Memory B cell (primary cell): Measurements from ENCODE around the gene NDUFB7.

Source experiments
- ATAC-seq: fragments of 150-1000 bp; cut with Tn5 transposase; 2 replicates; pipeline ENCODE4 v1.10.0; 2021; ENCODE audit warnings: low read depth, mild to moderate bottlenecking, moderate library complexity
- DNase-seq, 2 donors: peaks; one replicate each; pipeline ENCODE4 v3.0.0; 2022; ENCODE audit warnings: low spot score in 2 of 2
- H3K27ac Mint-ChIP-seq: one replicate; pipeline ENCODE4 v1.8.0; 2022; ENCODE audit warnings: mild to moderate bottlenecking, moderate library complexity, mixed read lengths
- H3K27me3 Mint-ChIP-seq: one replicate; pipeline ENCODE4 v1.8.0; 2022; ENCODE audit warnings: mixed read lengths
- H3K36me3 Mint-ChIP-seq: one replicate; pipeline ENCODE4 v1.8.0; 2022; ENCODE audit warnings: mild to moderate bottlenecking, mixed read lengths
- H3K4me1 Mint-ChIP-seq: one replicate; pipeline ENCODE4 v1.8.0; 2022; ENCODE audit warnings: mixed read lengths
- H3K4me3 Mint-ChIP-seq: one replicate; pipeline ENCODE4 v1.8.0; 2022; ENCODE audit warnings: mild to moderate bottlenecking, moderate library complexity, mixed read lengths
- H3K9me3 Mint-ChIP-seq: one replicate; pipeline ENCODE4 v1.8.0; 2022; ENCODE audit warnings: mixed read lengths

NDUFB7 gene

DNA sequence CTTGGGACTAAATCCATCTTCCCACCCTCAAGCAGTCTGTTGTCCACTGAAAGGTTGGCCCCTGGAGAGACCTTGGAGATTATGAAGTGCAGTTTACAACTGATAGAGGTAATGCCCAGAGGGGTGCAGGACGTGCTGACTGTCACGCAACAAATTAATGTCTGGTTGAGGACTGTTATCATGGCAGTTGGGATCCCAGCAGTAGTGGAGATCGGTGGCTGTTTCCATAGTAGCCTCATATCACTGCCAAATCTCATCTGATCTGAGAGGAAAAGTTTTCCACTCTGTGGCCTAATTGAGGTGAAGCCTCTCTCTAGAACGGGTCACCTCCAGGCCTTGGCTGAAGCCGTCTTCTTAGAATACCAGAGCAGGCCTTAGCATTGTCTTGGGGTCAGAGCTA, 38.4 kb downstream of the NDUFB7 start:
- ATAC-seq, result no peak
- no peak for DNase-seq
- Mint-ChIP-seq H3K27ac (no peak overlapping the region), H3K36me3 (no peaks in the 10 kb centered on the region), H3K9me3 (no peaks in the 10 kb centered on the region), H3K4me3 (no peak overlapping the region), H3K4me1 (peaks cover 20% of the 10 kb centered on the region), H3K27me3 (no peaks in the 10 kb centered on the region)

DNA sequence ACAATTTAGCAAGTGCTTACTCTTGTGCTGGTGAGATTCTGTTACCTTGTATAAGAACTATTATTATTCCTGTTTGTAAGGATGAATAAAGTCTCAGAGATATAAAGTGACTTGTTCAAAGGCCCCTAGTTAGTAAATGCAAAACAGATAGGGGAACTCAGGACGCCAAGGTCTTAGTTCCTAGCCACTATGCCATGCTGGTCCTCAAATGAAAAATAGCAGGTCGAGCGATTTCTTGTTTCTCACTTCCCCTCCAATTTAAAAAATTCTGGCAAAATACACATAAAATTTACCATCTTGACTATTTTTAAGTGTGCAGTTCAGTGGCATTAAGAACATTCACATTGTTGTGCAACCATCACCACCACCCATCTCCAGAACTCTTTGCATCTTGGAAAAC, 41.4 kb downstream of the NDUFB7 start:
- Mint-ChIP-seq H3K36me3 (no peaks in the 10 kb centered on the region), H3K27me3 (no peaks in the 10 kb centered on the region), H3K4me1 (peaks cover 13% of the 10 kb centered on the region), H3K27ac (no peak overlapping the region), H3K9me3 (no peaks in the 10 kb centered on the region), H3K4me3 (peak overlapping the region; percentile 37)
- DNase-seq, result no peak
- ATAC-seq, result no peak

DNA sequence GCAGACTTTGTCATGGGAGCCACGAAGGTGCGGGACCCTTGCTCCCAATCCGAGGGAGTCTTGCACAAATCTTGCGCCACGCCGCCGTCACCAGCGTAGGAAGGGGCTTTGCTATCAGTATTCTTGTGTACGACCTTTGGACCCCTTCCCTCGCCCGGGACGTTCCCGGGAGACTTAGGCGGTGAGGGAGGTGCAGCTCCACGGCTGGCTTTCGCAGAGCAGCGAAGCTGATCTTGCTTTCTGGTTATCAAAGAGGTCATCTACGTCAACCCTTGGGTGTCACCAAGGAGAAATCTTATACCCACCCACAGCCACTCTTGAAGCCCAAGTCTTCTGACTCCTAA, 41.9 kb downstream of the NDUFB7 start:
- Mint-ChIP-seq H3K4me3 (peak overlapping the region; percentile 90), H3K4me1 (peaks cover 13% of the 10 kb centered on the region), H3K9me3 (no peaks in the 10 kb centered on the region), H3K27ac (peak overlapping the region; percentile 89), H3K27me3 (no peaks in the 10 kb centered on the region), H3K36me3 (no peaks in the 10 kb centered on the region)
- ATAC-seq, result no peak
- no peak for DNase-seq

DNA sequence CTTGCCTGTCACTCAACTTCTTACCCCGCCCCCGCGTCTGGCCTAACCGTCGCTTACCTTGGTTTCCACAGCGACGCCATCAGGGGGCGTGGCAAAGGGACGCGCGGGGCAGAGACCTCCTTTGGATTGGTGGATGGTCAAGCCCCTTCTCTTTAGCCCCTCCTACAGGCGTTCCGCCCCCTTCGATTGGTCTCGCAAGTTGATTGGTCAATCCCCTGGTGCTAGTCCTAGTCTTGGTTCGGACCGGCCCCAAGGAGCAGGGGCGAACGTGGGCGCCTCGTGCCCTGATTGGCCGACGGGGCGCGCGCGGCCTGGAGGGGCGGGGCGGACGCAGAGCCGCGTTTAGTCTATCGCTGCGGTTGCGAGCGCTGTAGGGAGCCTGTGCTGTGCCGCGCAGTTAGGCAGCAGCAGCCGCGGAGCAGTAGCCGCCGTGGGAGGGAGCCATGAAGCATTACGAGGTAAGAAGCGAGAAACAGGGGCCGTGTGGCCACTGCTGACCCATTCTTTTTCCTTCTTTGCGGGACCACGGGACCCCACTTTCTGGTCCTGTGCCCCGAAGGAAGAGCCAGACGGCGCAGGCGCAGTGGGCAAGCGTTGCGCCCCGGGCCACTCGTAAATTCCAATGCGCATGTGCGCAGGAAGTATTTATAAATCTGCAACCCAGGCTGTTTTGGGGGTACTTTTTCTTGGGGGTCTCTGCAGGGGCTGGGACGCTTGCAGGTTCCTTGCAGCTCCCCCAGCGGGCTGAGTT, 42.4 kb downstream of the NDUFB7 start, which contains the start of gene TECR:
Gene TECR, plus strand, starts transcription at position 341 of the 751 bp plus-strand sequence. Its CDS starts 103 bp downstream, at position 444.
- H3K4me1 Mint-ChIP-seq, result peaks cover 13% of the 10 kb centered on the region
- ATAC-seq, result peak; percentile 90
- no peaks in the 10 kb centered on the region for H3K36me3 Mint-ChIP-seq
- DNase-seq, result peak; percentile 98 to 99
- peak within 1 kb of the TSS; percentile 89 for H3K27ac Mint-ChIP-seq
- H3K27me3 Mint-ChIP-seq, result no peaks in the 10 kb centered on the region
- no peaks in the 10 kb centered on the region for H3K9me3 Mint-ChIP-seq
- peak within 1 kb of the TSS; percentile 90 for H3K4me3 Mint-ChIP-seq

DNA sequence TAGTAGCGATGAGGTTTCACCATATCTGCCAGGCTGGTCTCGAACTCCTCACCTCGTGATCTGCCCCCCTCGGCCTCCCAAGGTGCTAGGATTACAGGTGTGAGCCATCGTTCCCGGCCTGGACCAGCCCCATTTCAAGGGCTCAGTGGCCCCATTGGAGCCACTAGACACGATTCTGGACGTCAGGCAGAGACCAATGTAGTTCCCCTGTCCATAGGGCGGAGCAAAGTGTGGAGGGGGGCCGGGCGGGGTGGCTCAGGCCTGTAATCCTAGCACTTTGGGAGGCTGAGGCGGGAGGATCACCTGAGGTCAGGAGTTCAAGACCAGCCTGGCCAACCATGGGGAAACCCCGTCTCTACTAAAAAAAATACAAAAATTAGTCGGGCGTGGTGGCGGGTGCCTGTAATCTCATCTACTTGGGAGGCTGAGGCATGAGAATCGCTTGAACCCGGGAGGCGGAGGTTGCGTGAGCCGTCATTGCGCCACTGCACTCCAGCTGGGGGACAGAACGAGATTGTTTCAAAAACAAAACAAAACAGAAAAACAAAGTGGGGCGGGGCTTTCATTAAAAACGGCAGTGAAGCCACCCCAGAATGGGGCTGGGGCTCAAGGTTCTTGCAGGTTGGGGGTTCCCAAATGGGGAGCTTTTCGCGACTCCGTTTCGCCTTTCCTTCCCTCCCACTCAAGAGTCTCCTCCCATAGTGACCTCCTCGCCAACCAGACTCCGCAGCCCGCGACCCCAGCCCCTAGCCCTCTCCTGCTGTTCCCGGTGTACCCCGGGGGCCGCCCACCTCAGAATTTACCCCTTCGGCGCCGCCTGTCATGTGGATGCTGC, 43.2 kb downstream of the NDUFB7 start:
- Mint-ChIP-seq H3K27ac (peak overlapping the region; percentile 89), H3K4me1 (peaks cover 13% of the 10 kb centered on the region), H3K36me3 (no peaks in the 10 kb centered on the region), H3K27me3 (no peaks in the 10 kb centered on the region), H3K4me3 (peak overlapping the region; percentile 90), H3K9me3 (no peaks in the 10 kb centered on the region)
- ATAC-seq (peak; percentile 6), DNase-seq (no peak)

DNA sequence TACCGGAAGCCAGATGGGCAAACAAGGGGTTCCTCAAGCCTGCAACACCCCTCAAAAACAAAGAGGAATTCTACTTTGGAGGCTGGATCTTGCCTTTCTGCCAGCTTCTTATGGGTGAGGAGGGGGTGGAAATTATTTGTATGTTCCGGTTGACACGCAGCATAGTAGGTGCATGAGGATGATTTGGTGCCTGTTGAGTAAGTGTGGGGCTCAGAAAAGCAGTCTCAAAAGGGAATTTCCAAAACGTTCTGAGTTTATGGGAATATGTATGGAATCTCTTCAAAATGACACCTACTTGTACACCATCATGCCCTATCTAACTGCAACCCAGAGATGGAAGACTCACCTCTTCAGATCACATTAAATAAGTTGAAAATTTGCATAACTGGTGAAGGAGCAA, 45.4 kb downstream of the NDUFB7 start:
- Mint-ChIP-seq H3K27me3 (no peaks in the 10 kb centered on the region), H3K4me1 (peaks cover 16% of the 10 kb centered on the region), H3K27ac (no peak overlapping the region), H3K9me3 (no peaks in the 10 kb centered on the region), H3K4me3 (no peak overlapping the region), H3K36me3 (no peaks in the 10 kb centered on the region)
- ATAC-seq (no peak), DNase-seq (no peak)

DNA sequence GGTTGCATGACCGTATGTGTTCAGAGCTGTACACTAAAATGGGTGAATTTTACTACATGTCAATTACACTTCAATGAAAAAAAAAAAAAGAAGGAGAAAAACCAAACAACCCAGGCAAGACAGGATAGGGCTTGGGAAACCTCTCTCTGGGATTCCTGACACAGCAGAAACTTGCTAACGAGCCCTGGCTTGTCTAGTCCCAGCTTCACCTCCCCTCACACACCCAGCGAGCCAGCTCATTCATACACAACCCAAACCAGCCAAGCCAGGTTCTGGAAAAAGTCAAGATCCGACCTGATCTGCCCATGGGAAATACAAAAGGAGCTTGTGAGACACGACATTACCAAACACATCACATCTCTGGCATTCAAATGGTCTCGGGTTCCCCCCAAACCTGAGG, 46.1 kb downstream of the NDUFB7 start:
- ATAC-seq, result no peak
- Mint-ChIP-seq H3K27ac (no peak overlapping the region), H3K4me3 (no peak overlapping the region)

DNA sequence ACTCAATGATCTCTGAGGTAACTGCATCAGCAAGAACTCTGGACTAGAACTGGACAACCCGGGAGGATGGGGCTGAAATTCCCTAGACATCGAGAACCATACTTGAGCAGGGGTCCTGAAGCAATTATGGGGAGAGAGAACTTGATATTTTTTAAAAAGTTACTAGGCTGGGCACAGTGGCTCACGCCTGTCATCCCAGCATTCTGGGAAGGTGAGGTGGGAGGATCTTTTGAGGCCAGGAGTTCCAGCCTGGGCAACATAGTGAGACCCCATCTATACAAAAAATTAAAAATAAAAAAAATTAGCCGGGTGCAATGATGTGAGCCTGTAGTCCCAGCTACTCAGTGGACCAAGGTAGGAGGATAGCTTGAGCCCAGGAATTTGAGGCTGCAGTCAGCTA, 51.3 kb downstream of the NDUFB7 start:
- DNase-seq (no peak), ATAC-seq (no peak)
- Mint-ChIP-seq H3K36me3 (peaks cover 6% of the 10 kb centered on the region), H3K4me1 (peaks cover 26% of the 10 kb centered on the region), H3K4me3 (no peak overlapping the region), H3K27ac (no peak overlapping the region), H3K9me3 (no peaks in the 10 kb centered on the region), H3K27me3 (no peaks in the 10 kb centered on the region)

More for the DNA sequence above, 46.1 kb downstream of the NDUFB7 start:
- DNase-seq, result no peak
- H3K36me3 Mint-ChIP-seq, result no peaks in the 10 kb centered on the region
- no peaks in the 10 kb centered on the region for H3K27me3 Mint-ChIP-seq
- peaks cover 15% of the 10 kb centered on the region for H3K4me1 Mint-ChIP-seq
- H3K9me3 Mint-ChIP-seq, result no peaks in the 10 kb centered on the region

DNA sequence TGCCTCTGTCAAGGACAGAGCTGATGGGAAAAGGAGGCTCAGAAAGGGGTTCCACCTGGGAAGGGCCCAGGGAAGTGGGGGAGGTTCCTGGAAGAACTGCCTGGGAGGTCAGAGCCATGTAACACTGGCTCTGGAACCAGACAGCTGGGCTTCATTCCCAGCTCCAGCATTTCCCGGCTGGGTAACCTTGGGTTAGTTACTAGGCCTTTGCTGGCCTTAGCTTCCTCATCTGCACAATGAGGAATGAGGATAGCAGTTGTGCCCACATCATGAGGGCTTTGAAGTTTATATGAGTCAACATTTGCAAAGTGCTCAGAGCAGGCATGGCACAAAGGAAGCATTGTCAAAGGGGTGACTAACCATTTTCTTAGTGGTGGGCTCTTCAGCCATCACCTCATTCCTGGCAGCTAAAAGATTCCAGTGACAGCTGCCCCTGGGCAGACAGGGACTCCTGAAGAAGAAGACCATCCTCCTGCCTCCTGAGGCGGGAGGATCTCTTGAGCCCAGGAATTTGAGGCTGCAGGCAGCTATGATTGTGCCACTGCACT, 51.9 kb downstream of the NDUFB7 start:
- Mint-ChIP-seq H3K4me3 (peak overlapping the region; percentile 55), H3K27ac (peak overlapping the region; percentile 80), H3K4me1 (peaks cover 30% of the 10 kb centered on the region), H3K9me3 (no peaks in the 10 kb centered on the region), H3K36me3 (peaks cover 10% of the 10 kb centered on the region), H3K27me3 (no peaks in the 10 kb centered on the region)
- ATAC-seq, result no peak
- DNase-seq, result no peak

DNA sequence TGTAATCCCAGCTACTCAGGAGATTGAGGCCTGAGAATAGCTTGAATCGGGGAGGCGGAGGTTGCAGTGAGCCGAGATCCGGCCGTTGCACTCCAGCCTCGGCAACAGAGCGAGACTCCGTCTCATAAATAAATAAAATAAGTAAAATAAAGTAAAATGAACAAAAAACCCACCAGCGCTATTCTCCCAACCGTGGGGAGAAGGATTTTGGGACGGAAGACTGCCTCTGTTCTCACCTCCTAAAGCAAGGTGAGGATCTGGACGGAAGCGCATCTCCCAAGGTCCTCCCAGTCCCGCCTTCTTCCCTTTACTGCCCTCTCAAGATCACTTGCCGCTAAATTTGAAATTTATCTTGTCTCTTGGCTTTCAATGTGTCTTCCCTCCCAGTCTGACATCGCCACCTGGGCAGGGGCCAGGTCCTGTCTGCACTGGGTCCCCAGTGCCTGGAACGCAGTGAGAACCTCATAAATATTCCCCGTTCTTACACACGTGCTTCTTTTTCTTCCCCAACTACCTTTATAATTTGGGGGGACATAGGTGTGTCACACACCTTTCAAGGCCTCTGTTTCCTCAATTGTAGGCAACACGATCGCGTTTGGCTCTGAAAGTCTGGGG, 52.5 kb downstream of the NDUFB7 start:
- H3K27ac Mint-ChIP-seq, result peak overlapping the region; percentile 95
- H3K4me3 Mint-ChIP-seq, result peak overlapping the region; percentile 55
- no peaks in the 10 kb centered on the region for H3K9me3 Mint-ChIP-seq
- H3K27me3 Mint-ChIP-seq, result no peaks in the 10 kb centered on the region
- no peak for ATAC-seq
- no peak for DNase-seq
- H3K36me3 Mint-ChIP-seq, result peaks cover 14% of the 10 kb centered on the region
- H3K4me1 Mint-ChIP-seq, result peaks cover 34% of the 10 kb centered on the region

DNA sequence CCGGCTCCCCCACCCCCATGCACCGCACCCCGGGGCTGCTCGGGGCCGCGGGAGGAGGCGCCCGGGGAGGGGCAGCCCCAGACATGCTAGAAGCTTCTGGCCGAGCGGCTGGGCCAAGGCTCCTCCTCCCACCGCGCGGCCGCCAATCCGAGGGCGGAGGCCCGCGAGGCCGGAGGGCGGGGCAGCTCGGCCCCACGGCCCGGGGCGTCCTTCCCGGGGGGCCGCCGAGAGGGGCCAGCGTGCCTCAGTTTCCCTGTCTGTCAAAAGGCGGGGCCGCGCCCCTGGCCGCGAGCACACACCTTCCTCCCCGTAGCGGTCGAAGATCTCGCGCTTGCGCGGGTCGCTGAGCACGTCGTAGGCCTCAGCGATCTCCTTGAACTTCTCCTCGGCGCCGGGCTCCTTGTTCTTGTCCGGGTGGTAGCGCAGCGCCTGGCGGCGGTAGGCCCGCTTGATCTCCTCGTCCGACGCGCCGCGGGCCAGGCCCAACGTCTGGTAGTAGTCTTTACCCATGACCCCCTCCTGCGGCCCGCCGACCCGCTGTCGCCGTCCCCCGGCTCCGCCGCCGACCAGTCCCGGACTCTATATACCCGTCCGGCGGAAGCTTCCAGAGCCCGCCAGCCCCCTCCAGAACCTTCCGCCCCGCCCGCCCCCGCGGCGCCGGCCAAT, 53.9 kb downstream of the NDUFB7 start, which contains the start of gene DNAJB1:
Gene DNAJB1, minus strand, starts transcription at position 558 of the 666 bp plus-strand sequence. Its CDS starts 48 bp downstream, at position 510.
- DNase-seq, result peak; percentile 62 to 73
- Mint-ChIP-seq H3K36me3 (peaks cover 14% of the 10 kb centered on the region), H3K9me3 (no peaks in the 10 kb centered on the region), H3K4me1 (peaks cover 34% of the 10 kb centered on the region), H3K4me3 (peak within 1 kb of the TSS; percentile 92), H3K27ac (peak within 1 kb of the TSS; percentile 95), H3K27me3 (no peaks in the 10 kb centered on the region)
- peak; percentile 50 for ATAC-seq

DNA sequence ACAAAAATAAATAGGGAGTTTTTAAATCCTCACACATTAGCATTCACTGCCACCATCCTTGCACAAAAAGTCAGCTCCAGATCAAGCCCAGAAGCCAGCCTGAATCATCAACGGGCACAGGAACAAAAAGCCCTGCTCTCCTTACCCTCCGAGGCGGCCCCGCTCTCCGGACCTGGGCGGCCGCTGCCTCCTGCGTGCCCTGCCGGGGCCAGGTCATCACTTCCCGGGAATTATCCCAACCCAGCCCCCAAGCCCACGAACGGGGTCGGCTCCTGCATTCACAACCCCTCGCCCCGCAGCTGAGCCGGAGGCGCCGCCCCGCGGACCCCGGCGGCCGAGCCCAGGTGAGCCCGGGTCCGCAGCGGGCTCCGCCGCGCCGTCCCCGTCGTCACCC, 54.4 kb downstream of the NDUFB7 start:
- Mint-ChIP-seq H3K4me1 (peaks cover 29% of the 10 kb centered on the region), H3K36me3 (peaks cover 14% of the 10 kb centered on the region), H3K27me3 (no peaks in the 10 kb centered on the region), H3K9me3 (no peaks in the 10 kb centered on the region), H3K4me3 (peak overlapping the region; percentile 92), H3K27ac (peak overlapping the region; percentile 45)
- DNase-seq (no peak), ATAC-seq (no peak)

DNA sequence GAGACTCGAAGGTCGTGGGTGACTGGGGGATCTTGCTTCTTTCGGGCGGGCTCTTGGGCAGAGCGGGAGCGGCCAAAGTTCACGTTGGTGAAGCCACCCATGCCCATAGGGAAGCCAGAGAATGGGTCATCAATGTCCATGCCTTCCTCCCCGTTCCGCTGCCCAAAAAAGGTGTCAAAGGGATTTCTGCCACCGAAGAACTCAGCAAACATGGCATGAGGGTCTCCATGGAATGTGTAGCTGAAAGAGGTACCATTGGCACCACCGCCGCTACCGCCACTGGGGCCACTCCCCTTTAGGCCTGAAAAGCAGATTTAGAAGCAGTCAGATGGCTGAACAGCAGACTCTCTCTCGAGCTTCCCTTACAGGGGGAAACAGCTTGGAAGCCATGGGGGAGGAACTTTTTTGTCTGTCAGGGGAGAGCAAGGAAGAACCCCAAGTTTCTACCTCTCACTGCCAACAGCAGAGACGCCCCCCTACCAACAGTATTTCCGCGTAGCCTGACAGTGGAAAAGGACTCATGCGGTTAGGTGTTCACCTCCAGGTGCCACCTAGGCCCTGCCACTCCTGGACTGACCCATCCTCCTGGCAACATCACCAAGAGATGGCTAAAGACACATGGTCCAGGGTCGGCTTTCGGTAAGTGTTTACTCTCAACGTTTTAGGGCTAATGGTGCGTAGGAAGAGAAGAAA, 55.0 kb downstream of the NDUFB7 start:
- peak overlapping the region; percentile 86 for H3K4me3 Mint-ChIP-seq
- DNase-seq (no peak), ATAC-seq (no peak)
- no peaks in the 10 kb centered on the region for H3K27me3 Mint-ChIP-seq
- H3K36me3 Mint-ChIP-seq, result peaks cover 14% of the 10 kb centered on the region
- peak overlapping the region; percentile 45 for H3K27ac Mint-ChIP-seq
- H3K9me3 Mint-ChIP-seq, result no peaks in the 10 kb centered on the region
- peaks cover 28% of the 10 kb centered on the region for H3K4me1 Mint-ChIP-seq
